GM10847 (cell line): Measurements from ENCODE around the gene SFTPB.

ENCODE experiments used
- POLR2A ChIP-seq: IDR thresholded peaks from 2 replicates; pipeline ENCODE4 v1.6.1; 2011; ENCODE audit not compliant: insufficient read length; ENCODE audit errors: extremely low read depth

SFTPB gene

DNA sequence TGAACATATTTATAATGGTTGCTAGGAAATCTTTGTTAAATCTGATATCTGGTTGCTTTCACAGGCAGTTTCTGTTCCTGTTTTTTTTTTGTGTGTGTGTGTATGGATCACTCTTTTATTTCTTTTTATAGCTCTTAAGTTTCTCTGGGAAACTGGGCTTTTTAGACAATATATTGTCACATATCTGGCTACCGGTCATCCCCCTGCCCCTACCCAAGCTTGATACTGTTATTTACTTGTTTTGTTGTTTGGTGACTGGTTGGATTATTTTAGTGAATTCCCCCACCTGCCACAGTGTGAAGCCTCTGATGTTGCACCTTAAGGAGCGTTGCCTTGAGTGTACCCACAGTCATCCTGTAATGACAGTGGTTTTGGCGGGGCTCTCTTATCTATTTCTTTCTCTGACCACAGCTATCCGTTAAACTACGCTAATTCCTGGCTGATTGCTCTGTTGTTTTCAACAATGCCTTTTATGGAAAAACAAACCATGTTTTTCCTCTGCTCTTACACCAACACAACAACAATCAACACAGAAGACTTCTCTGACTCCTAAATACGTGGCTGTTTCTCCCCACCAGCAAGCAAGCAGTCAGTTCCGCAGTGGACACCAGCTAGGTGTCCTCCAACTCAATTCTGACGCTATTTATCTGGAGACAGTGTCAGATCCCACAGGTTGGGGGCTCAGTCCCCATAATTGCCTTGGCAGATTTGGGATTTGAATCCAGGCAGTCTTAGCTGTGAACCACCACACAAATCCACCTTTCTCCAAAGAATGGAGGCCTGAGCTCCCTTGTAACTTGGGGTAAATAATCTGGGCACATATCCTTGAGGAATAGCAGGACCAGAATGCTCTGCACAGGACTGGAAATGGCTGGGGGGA is 37.0 kb upstream of the SFTPB start:
- TF ChIP-seq POLR2A = no peak

GRCh38 chr2:85704038-85704437 is 36.0 kb upstream of the SFTPB start:
- no peak for TF ChIP-seq POLR2A

DNA sequence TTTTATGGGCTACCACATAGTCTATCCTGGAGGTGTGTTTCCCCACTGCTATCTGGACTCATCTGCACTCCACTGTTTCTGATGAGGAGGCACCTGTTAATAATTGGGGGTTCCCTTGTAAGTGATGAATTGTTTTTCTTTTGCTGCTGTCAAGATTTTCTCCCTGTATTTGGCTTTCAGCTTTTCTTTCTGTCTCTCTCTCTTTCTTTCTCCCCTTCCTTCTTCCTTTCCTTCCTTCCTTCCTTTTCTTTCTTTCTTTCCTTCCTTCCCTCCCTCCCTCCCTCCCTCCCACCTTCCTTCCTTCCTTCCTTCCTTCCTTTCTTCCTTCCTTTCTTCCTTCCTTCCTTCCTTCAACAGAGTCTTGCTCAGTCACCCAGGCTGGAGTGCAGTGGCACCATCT is 35.3 kb upstream of the SFTPB start:
- no peak for TF ChIP-seq POLR2A

DNA sequence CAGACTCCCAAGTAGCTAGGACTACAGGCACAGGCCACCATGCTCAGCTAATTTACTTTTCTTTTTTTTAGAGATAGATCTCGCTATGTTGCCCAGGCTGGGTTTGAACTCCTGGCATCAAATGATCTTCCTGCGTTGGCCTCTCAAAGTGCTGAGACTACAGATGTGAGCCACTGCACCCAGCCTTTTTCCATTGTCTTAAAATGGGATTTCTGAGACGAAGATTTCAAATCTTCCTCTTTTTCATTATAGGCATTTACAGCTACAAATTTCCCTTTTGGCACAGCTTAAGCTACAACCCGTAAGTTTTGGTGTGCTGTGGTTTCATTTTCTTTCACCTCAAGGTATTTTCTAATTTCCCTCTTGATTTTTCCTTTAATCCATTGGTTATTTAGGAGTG is 34.8 kb upstream of the SFTPB start:
- TF ChIP-seq POLR2A = no peak

DNA sequence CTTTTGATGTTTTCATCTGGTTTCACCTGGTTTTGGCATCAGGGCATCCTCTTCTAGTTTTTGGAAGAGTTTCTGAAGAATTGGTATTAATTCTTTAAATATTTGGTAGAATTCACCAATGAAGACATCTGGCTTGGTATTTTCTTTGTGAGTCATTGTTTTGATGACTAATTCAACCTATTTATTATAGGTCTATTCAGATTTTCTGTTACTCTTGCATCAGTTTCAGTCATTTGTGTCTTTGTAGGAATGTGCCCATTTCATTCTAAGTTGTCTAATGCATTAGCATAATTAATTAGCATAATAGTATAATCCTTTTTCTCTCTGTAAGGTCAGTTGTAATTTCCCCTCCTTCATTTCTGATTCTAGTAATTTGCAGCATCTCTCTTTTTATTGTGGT is 34.2 kb upstream of the SFTPB start:
- TF ChIP-seq POLR2A = no peak

DNA sequence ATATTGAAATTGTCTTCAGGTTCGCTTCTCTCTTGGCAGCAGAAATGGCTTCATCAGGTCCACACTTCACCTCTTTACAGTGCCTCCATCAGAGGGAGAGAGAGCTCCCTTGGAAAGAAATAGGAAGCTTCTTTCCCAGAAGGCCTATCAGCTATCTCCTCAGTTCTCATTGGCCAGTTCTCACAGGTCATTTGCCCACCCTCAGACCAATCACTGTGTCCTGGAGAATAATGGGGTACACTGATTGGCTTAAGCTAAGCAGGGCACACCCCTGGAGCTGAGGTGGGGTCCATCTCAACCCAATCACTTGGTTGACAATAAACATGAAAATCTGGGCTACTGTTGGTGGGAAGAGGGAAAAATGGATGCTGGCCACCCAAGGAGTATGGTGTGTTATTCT is 31.3 kb upstream of the SFTPB start:
- no peak for TF ChIP-seq POLR2A

- TF ChIP-seq POLR2A = no peak
Observed at GRCh38 chr2:85698880-85699254, 30.9 kb upstream of the SFTPB start.

DNA sequence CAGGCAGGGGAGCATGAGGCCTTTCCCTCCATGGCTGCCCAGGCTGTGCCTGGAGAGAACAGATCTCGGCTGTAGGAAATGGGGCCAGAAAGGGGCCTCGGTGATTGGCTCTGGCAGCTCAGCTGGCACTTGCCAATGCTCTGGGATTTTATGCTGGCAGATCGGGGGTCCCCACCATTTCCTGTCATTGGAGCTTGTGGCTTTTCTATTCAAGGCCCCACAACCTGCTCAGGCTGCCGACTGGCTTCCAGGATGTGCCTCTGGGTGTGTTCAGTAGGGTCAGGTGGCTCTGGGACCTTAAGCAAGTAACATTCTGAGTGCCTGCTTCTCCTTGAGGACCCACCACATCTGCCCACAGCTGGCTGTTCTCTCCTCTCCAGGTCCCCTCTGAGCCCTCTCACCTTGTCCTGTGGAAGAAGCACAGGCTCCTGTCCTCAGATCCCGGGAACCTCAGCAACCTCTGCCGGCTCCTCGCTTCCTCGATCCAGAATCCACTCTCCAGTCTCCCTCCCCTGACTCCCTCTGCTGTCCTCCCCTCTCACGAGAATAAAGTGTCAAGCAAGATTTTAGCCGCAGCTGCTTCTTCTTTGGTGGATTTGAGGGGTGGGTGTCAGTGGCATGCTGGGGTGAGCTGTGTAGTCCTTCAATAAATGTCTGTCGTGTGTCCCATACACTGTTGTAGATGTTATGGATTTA is 30.3 kb upstream of the SFTPB start:
- TF ChIP-seq POLR2A = no peak

GRCh38 chr2:85697716-85698115 is 29.7 kb upstream of the SFTPB start:
- TF ChIP-seq POLR2A = no peak

DNA sequence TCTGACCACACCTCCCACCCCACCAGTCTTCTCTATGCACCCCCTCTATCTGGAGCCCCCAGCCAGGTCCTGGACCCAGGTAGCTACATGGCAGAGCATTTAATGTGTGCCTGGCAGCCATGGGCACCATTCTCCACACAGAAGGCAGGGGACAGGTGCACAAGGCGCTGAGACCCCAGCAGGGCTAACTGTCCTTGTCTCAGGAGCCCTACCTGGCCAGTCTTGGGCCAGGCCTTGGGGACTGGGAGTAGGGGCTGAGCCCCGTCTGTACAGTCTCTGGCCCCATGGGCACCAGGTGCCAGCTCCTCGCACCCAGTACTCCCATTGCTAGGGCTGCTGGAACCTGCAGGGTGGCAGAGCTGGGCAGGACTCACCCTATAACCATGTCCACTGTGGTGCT is 29.1 kb upstream of the SFTPB start:
- TF ChIP-seq POLR2A = no peak

DNA sequence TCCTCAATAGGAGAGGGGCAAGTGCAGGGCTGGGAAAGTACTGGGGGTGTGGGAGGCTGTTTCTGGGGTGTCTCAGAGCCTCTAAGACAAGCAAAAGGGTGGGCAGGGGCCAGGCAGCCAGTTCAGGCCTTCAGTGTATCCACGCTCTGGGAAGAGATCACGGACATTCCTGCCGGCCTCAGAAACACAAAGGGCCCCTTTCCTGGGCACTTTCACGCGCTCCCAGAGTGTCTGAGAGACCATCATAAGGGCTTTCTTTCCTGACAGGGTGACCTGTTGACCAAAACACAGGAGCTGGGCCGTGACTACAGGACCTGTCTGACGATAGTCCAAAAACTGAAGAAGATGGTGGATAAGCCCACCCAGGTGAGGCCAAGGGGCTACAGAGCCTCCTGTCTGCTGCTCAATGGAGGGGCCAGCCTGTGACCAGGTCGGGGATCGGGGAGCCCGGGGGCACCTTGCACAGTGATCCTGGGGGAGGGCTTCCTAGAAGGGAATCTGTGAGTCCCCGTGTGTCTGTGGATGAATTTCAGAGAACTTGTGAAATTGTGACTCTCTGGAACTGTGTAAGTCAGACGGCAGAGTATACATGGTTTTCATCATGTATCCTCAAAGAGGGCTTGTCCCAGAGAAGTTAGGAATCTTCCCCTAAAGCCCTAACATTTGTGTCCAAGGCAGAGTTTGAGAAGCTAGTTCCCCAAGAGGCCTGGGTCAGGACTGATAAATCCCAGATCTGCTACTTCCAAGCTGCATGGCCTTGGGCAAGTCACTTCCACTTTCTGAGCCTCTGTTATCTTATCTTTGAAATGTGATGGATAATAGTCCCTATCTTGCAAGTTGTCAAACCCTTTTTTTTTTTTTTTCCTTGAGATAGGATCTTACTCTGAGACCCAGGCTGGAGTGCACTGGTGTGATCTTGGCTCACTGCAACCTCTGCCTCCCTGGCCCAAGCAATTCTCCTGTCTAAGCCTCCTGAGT is 28.0 kb upstream of the SFTPB start:
- TF ChIP-seq POLR2A = no peak

DNA sequence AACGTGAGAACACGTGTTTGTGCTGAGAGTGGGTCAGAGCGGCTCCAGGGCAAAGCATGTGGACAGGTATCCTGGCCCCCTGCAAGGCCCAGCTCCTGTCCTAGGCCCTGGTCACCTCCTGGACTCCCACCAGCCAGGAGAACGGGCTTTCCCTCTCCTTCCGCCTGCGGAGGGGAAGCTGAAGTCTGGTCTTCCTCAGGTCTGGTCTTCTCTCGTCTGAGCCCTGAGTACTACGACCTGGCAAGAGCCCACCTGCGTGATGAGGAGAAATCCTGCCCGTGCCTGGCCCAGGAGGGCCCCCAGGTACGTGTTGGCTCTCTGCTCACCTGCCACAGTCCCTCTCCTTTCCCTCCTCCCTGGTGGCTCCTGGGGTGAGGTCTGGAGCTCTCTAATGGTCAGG is 27.1 kb upstream of the SFTPB start:
- TF ChIP-seq POLR2A = no peak

GRCh38 chr2:85694052-85695025 is 26.3 kb upstream of the SFTPB start, which contains the start of gene GNLY:
Gene GNLY, plus strand, starts transcription at chr2:85694358. Its CDS starts 61 bp downstream, at chr2:85694419.
- no peak for TF ChIP-seq POLR2A

GRCh38 chr2:85692039-85692645 is 24.1 kb upstream of the SFTPB start:
- no peak for TF ChIP-seq POLR2A
